Activated B cell treated with CpG ODN at 0.5 μM for 24 hours (primary cell): Measurements from ENCODE around the gene INPP5B. TPM values are rescaled to one million over a fixed set of nuclear protein-coding genes. Genes with fewer than 3 reads are reported as not detected.
"Not testable (repeated sequence)": the region's sequence is repeated elsewhere in the genome, so short reads cannot be mapped to it uniquely, and the experiment has no call there.

ENCODE experiments used
- ATAC-seq: fragments of 200-7000 bp; cut with Tn5 transposase; one replicate; pipeline ENCODE4 v1.10.0; 2021; ENCODE audit warnings: low read depth, mild to moderate bottlenecking, moderate library complexity
- CTCF ChIA-PET: fragments of 350-600 bp; sonication (Branson Sonifier 250); formaldehyde crosslinking; loops from one replicate; lab custom pipeline; 2021; ENCODE audit warnings: antibody characterized with exemption; lab: Charles Lee
- POLR2A ChIA-PET: fragments of 350-600 bp; sonication (Branson Sonifier 250); formaldehyde crosslinking; loops from one replicate; lab custom pipeline; 2021; ENCODE audit warnings: antibody characterized with exemption; lab: Charles Lee
- DNase-seq: peaks from one replicate; pipeline ENCODE4 v3.0.0; 2022
- H3K27ac Mint-ChIP-seq: one replicate; pipeline ENCODE4 v1.8.0; 2020; ENCODE audit warnings: mixed read lengths
- H3K27me3 Mint-ChIP-seq: one replicate; pipeline ENCODE4 v1.8.0; 2021; ENCODE audit warnings: mixed read lengths
- H3K36me3 Mint-ChIP-seq: one replicate; pipeline ENCODE4 v1.8.0; 2021; ENCODE audit warnings: low read depth, mixed read lengths
- H3K4me1 Mint-ChIP-seq: one replicate; pipeline ENCODE4 v1.8.0; 2021; ENCODE audit warnings: mixed read lengths
- H3K4me3 Mint-ChIP-seq: one replicate; pipeline ENCODE4 v1.8.0; 2020; ENCODE audit warnings: mild to moderate bottlenecking, mixed read lengths
- H3K9me3 Mint-ChIP-seq: one replicate; pipeline ENCODE4 v1.8.0; 2020; ENCODE audit warnings: mixed read lengths
- CTCF ChIP-seq: fragments of 200-600 bp; IDR thresholded peaks from one replicate; pipeline ENCODE4 v1.8.0; 2022; ENCODE audit warnings: antibody characterized with exemption, mild to moderate bottlenecking
- intact Hi-C: fragments of 100-400 bp; cut with micrococcal nuclease; formaldehyde crosslinking; loops from one replicate; pipeline ENCODE4 v1.15.1; 2024
- total RNA-seq: library from RNA; stranded (reverse); gene quantifications from 2 replicates; pipeline ENCODE4 v1.2.3, GENCODE V29; 2022

Gene INPP5B
- total RNA-seq, 1 donor from 2014 or later, result 70.3 TPM

- ChIA-PET CTCF (no interaction called here), POLR2A (interaction anchor here (0.6 kb wide), 1 partner anchor 61 kb away, joined by 4 read pairs; no protein-coding TSS in a partner anchor)
- intact Hi-C loops, result no loop called here
- Mint-ChIP-seq H3K27me3 (no peaks in the 10 kb centered on the region), H3K4me1 (peaks cover 17% of the 10 kb centered on the region), H3K4me3 (no peak overlapping the region), H3K9me3 (peaks cover 15% of the 10 kb centered on the region), H3K36me3 (peaks cover 50% of the 10 kb centered on the region), H3K27ac (no peak overlapping the region)
- DNase-seq (no peak), ATAC-seq (no peak)
- no peak for TF ChIP-seq CTCF
Observed at GRCh38 chr1:37905727-37906126, 41.1 kb downstream of the INPP5B start.

DNA sequence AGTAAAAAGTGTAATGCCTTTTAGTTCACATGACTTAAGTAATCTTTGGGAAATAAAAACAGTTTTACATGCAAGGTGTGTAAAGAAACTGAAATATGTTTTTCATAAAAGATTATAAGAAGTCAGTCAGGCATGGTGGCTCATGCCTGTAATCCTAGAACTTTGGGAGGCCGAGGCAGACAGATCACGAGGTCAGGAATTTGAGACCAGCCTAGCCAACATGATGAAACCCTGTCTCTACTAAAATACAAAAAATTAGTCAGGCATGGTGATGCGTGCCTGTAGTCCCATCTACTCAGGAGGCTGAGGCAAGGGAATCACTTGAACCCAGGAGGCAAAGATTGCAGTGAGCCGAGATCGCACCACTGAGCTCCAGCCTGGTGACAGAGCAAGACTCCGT lies 42.9 kb downstream of the INPP5B start:
- not testable (repeated sequence) for ATAC-seq, H3K27me3 Mint-ChIP-seq

GRCh38 chr1:37902983-37903382 lies 43.9 kb downstream of the INPP5B start:
- no peak for DNase-seq
- ChIA-PET CTCF (interaction anchor here (1.2 kb wide), 1 partner anchor 12 kb away, joined by 3 read pairs; no protein-coding TSS in a partner anchor), POLR2A (interaction anchor here (0.7 kb wide), 2 partner anchors 212 to 1466 kb away, joined by 4 read pairs; a partner anchor contains a TSS)
- Mint-ChIP-seq H3K9me3 (peaks cover 9% of the 10 kb centered on the region), H3K4me3 (no peak overlapping the region), H3K27ac (peak overlapping the region; percentile 30), H3K36me3 (peaks cover 34% of the 10 kb centered on the region), H3K4me1 (peaks cover 22% of the 10 kb centered on the region), H3K27me3 (no peaks in the 10 kb centered on the region)
- intact Hi-C loops, result no loop called here
- TF ChIP-seq CTCF, result no peak
- no peak for ATAC-seq

More for the DNA sequence above, 42.9 kb downstream of the INPP5B start:
- Mint-ChIP-seq H3K9me3 (peaks cover 15% of the 10 kb centered on the region), H3K36me3 (peaks cover 39% of the 10 kb centered on the region), H3K4me1 (peaks cover 22% of the 10 kb centered on the region)
- H3K4me3 Mint-ChIP-seq, POLR2A ChIA-PET, DNase-seq, CTCF ChIA-PET, intact Hi-C loops, H3K27ac Mint-ChIP-seq: not testable (repeated sequence)

DNA sequence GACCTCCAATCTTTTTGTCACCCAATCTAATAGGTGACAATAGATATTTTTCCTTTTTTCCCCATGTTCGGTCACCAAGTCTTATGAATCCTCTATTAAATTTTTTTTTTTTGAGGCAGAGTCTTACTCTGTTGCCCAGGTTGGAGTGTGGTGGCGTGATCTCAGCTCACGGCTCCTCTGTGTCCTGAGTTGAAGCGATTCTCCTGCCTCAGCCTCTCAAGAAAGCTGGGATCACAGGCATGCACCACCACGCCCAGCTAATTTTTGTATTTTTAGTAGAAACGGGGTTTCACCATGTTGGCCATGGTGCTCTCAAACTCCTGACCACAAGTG lies 45.0 kb downstream of the INPP5B start:
- DNase-seq (no peak), ATAC-seq (no peak)
- ChIA-PET POLR2A (interaction anchor here (0.6 to 2.0 kb wide), 9 partner anchors 19 to 574 kb away, joined by 3 to 16 read pairs (median 5); partner anchors contain the start of gene INPP5B), CTCF (interaction anchor here (0.8 to 2.0 kb wide), 3 partner anchors 11 to 34 kb away, joined by 3 to 9 read pairs (median 4); no protein-coding TSS in a partner anchor)
- peak overlapping the region; percentile 68 for H3K4me3 Mint-ChIP-seq
- no peaks in the 10 kb centered on the region for H3K27me3 Mint-ChIP-seq
- intact Hi-C loops, result loop anchor here (2.0 kb wide), 1 partner anchor 21 kb away; no protein-coding TSS in a partner anchor
- H3K4me1 Mint-ChIP-seq, result peaks cover 22% of the 10 kb centered on the region
- peaks cover 25% of the 10 kb centered on the region for H3K36me3 Mint-ChIP-seq
- TF ChIP-seq CTCF, result no peak
- H3K9me3 Mint-ChIP-seq, result peaks cover under 1% of the 10 kb centered on the region
- peak overlapping the region; percentile 91 for H3K27ac Mint-ChIP-seq

DNA sequence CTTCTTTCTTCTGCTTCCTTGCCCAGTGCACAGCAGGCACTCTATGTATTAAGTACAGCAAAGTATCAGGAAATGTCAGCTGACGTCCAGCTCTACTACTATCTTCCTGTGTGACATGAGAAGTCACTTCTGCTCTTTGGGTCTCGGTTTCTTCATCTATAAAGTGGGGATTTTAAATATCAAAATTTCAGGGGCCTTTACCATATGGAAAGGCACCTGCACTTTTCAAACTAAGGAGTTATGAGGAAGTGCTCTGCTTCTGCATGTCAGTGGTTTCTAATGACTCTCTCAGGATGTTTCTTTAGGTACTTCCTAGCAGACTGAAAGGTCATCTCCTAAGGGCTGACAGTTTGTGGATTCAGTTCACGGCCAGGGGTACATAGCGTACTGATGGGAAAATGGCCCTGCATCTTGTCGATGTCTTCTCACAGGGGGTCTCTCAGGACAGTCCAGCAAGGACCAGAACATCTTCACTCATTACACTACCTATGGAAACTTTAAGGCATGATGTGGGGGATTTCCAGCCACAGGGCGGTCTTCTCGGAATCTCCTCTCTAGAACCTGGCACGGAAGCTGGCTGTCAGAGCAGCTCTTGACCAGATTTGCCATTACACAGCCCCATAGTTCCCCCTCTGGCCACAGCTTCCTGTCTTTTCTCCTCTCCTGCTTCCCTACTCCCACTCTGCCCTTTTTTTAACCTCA lies 45.5 kb downstream of the INPP5B start:
- H3K27ac Mint-ChIP-seq, result peak overlapping the region; percentile 91
- H3K4me1 Mint-ChIP-seq, result peaks cover 22% of the 10 kb centered on the region
- intact Hi-C loops, result loop anchor here (2.0 kb wide), 1 partner anchor 21 kb away; no protein-coding TSS in a partner anchor
- H3K27me3 Mint-ChIP-seq, result no peaks in the 10 kb centered on the region
- ChIA-PET CTCF (interaction anchor here (0.8 to 2.0 kb wide), 3 partner anchors 24 to 42 kb away, joined by 3 to 9 read pairs (median 4); partner anchors contain the start of gene MTF1), POLR2A (interaction anchor here (0.6 to 2.0 kb wide), 9 partner anchors 19 to 575 kb away, joined by 3 to 16 read pairs (median 5); partner anchors contain the start of gene INPP5B)
- peak; percentile 23 for DNase-seq
- H3K4me3 Mint-ChIP-seq, result peak overlapping the region; percentile 68
- ATAC-seq, result peak; percentile 76
- H3K9me3 Mint-ChIP-seq, result no peaks in the 10 kb centered on the region
- H3K36me3 Mint-ChIP-seq, result peaks cover 24% of the 10 kb centered on the region
- TF ChIP-seq CTCF, result no peak

DNA sequence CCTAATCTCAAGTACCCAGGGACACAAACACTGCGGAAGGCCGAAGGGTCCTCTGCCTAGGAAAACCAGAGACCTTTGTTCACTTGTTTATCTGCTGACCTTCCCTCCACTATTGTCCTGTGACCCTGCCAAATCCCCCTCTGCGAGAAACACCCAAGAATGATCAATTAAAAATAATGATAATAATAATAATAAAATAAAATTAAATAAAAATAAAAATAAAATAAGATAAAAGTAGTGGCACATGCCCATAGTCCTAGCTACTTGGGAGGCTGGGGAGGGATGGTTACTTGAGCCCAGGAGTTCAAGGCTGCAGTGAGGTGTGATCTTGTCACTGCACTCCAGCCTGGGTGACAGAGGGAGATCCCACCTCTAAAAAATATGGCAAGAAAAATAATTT lies 49.3 kb downstream of the INPP5B start:
- not testable (repeated sequence) for H3K4me3 Mint-ChIP-seq

More for the DNA sequence above, 49.3 kb downstream of the INPP5B start:
- H3K4me1 Mint-ChIP-seq, result peaks cover 26% of the 10 kb centered on the region
- DNase-seq, CTCF ChIA-PET, H3K27me3 Mint-ChIP-seq, ATAC-seq, POLR2A ChIA-PET, H3K9me3 Mint-ChIP-seq, H3K27ac Mint-ChIP-seq: not testable (repeated sequence)
- intact Hi-C loops, result loop anchor here (10.0 kb wide), 1 partner anchor 937 kb away; no protein-coding TSS in a partner anchor
- peaks cover 14% of the 10 kb centered on the region for H3K36me3 Mint-ChIP-seq
